Measurements from ENCODE around the gene CTNNA3. TPM values are rescaled to one million over a fixed set of nuclear protein-coding genes. Genes with fewer than 3 reads are reported as not detected.

CTNNA3 gene
- total and polyA plus RNA-seq, 7 donors = under 0.01 to 4.6 (median 2.4) TPM; not detected in 1

DNA sequence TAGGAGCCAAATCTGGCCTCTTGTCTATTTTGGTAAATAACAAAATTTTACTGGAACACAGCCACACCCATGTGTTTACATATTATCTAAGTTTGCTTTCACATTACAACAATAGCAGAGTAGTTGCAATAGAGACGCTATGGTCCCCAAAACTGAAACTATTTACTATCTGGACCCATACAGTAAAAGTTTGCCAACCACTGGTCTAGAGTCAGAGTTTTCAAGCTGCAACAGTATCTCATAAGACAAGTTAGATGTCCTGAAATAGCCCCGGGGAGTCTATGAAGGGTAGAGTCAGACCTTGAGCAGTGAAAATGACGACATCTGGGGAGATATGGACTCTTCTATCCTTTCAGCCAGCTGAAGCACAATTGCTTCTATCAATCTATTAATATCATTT, 74.2 kb downstream of the CTNNA3 start:
- Histone ChIP-seq H3K4me3 (no peak overlapping the region), H3K27ac (no peak overlapping the region), H3K36me3 (no peaks in the 10 kb centered on the region), H3K9me3 (no peaks in the 10 kb centered on the region), H3K4me1 (no peaks in the 10 kb centered on the region), H3K27me3 (no peaks in the 10 kb centered on the region)
- intact Hi-C loops (cut with DNase I) = no loop called here
- TF ChIP-seq EP300 (IDR thresholded peaks at IDR 0.05) (no peak), POLR2AphosphoS5 (IDR thresholded peaks at IDR 0.05) (no peak), CTCF (IDR thresholded peaks at IDR 0.05) (no peak), POLR2A (IDR thresholded peaks at IDR 0.05) (no peak)
- no peak for DNase-seq
- WGBS, 2 donors = 37 to 63% methylated on average over 3 of the region's 3 CpGs

DNA sequence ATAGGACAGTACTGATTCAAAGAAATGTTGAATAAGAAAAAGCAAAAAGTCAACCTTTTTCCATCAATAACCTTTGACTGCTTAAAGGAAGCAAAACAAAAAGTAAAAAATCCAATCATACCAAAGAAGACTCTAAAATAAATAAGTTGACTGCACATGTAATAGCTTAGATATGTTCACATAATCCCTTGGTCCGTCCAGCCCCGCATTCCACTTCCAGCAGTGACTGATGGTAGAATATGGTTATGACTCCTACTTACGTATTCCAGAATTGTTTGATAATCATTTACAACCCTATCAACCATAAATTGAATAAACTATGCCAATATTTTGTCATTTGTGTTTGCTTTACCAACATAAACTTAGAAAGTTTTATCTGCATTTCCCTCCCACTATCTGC, 77.9 kb downstream of the CTNNA3 start:
- H3K27ac ChIP-seq = no peak overlapping the region
- 67 to 74% methylated on average over 3 of the region's 3 CpGs for WGBS, 2 donors
- TF ChIP-seq EP300 (IDR thresholded peaks at IDR 0.05) (no peak), CTCF (IDR thresholded peaks at IDR 0.05) (no peak), POLR2A (IDR thresholded peaks at IDR 0.05) (no peak), POLR2AphosphoS5 (IDR thresholded peaks at IDR 0.05) (no peak)
- no peaks in the 10 kb centered on the region for H3K36me3 ChIP-seq
- no peaks in the 10 kb centered on the region for H3K9me3 ChIP-seq
- intact Hi-C loops (cut with DNase I) = no loop called here
- H3K27me3 ChIP-seq = no peaks in the 10 kb centered on the region
- no peak for DNase-seq
- no peak overlapping the region for H3K4me3 ChIP-seq
- H3K4me1 ChIP-seq = no peaks in the 10 kb centered on the region

DNA sequence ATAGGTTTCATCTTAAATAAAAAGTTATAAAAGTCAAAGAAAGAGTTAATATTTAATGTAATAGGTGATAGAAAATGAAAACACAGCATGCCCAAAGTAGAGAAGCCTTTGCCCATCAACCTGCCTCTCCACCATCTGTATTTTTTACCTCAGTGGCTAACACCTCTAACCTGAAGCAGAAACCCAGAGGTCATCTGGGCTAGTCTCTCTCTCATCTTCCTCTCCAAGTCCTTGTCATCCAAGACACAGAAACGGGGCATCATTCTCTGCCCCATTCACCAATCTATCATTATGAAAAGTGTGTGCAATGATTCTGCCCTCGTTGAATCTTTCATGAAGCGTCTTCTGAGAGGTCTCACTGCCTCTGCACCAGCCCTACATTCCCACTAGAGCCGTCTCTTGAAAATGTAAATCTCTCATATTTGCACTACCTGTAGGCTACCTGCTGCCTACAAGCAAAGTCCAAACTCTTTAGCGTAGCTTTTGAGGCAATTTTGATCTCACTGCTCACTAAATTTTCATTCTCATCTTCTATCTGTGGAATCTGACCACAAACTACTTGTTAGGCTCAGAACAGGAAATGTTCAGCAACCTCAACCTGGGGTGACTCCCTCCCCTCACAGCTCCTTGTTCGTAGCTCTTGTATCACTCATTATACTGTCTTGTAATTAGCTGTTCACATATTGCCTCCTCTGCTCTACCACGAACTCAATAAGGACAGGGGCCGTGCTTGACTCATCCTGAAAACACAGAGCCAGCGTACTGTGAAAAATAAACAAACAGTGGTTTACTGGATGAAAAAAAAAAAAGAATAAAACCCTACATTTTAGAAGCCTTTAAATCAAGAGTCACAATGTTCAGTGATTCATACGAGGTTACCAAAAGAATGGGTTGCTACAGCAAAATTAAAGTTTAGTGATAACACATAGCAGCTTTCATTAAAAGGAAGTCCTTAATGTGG, 83.1 kb downstream of the CTNNA3 start:
- TF ChIP-seq POLR2AphosphoS5 (IDR thresholded peaks at IDR 0.05) = no peak
- TF ChIP-seq POLR2A (IDR thresholded peaks at IDR 0.05) = no peak
- TF ChIP-seq EP300 (IDR thresholded peaks at IDR 0.05) = no peak
- TF ChIP-seq CTCF (IDR thresholded peaks at IDR 0.05) = no peak
- intact Hi-C loops (cut with DNase I) = no loop called here

GRCh38 chr10:67612176-67612575, 83.8 kb downstream of the CTNNA3 start:
- Histone ChIP-seq H3K4me1 (peaks cover 0 to 25% (median 2%) of the 10 kb centered on the region in 4 donors), H3K4me3 (no peak overlapping the region), H3K9me3 (no peaks in the 10 kb centered on the region), H3K36me3 (no peaks in the 10 kb centered on the region), H3K27me3 (no peaks in the 10 kb centered on the region), H3K27ac (no peak overlapping the region)
- DNase-seq = no peak
- intact Hi-C loops (cut with DNase I) = no loop called here
- TF ChIP-seq EP300 (IDR thresholded peaks at IDR 0.05) (no peak), CTCF (IDR thresholded peaks at IDR 0.05) (no peak), POLR2A (IDR thresholded peaks at IDR 0.05) (no peak), POLR2AphosphoS5 (IDR thresholded peaks at IDR 0.05) (no peak)

More for the DNA sequence above, 83.1 kb downstream of the CTNNA3 start:
- Histone ChIP-seq H3K4me1 (peaks cover 0 to 21% (median 2%) of the 10 kb centered on the region in 4 donors), H3K27ac (no peak overlapping the region), H3K9me3 (no peaks in the 10 kb centered on the region), H3K36me3 (no peaks in the 10 kb centered on the region), H3K27me3 (no peaks in the 10 kb centered on the region), H3K4me3 (no peak overlapping the region)
- 59 to 72% methylated on average over 10 of the region's 10 CpGs for WGBS, 2 donors
- no peak for DNase-seq
